IMR-90 (cell line): ENCODE data around the gene VPS35L. TPM values are rescaled to one million over a fixed set of nuclear protein-coding genes. Genes with fewer than 3 reads are reported as not detected.
A peak's percentile ranks its signal among the peaks of the same experiment; 100 is the strongest.

ENCODE experiments used
- ATAC-seq: fragments of 200-7000 bp; cut with Tn5 transposase; 2 replicates; pipeline ENCODE4 v1.9.1; 2020; ENCODE audit warnings: low read depth, mild to moderate bottlenecking, moderate library complexity
- BruUV-seq: library from RNA; stranded (reverse); fragments of 400-500 nt; replicated peaks from 2 replicates; lab custom pipeline; 2021; lab: Mats Ljungman, UMichigan
- CTCF ChIA-PET: fragments of 300-600 bp; formaldehyde crosslinking; extraction: SDS; loops from one replicate; lab custom pipeline; 2021; ENCODE audit warnings: antibody characterized with exemption; lab: Yijun Ruan, JAX
- POLR2A ChIA-PET: fragments of 300-600 bp; sonication (Branson Sonifier 250); formaldehyde crosslinking; loops from one replicate; lab custom pipeline; 2022; ENCODE audit warnings: antibody characterized with exemption; ENCODE audit not compliant: unreplicated experiment; lab: Charles Lee
- DNase-seq: peaks from one replicate; pipeline ENCODE4 v3.0.0; 2013
- H2AFZ ChIP-seq: replicated peaks from 2 replicates; pipeline ENCODE3; 2013; ENCODE audit warnings: low read length, mild to moderate bottlenecking; ENCODE audit not compliant: poor library complexity
- H2AK5ac ChIP-seq: 2 replicates; pipeline ENCODE4 v1.6.1; 2013; ENCODE audit warnings: low read depth, low read length, inconsistent platforms
- H2AK9ac ChIP-seq: replicated peaks from 2 replicates; pipeline ENCODE3; 2013; ENCODE audit warnings: mild to moderate bottlenecking, low read depth, low read length, moderate library complexity; ENCODE audit not compliant: poor library complexity
- H2BK120ac ChIP-seq: 2 replicates; pipeline ENCODE4 v1.6.1; 2013; ENCODE audit warnings: low read depth, low read length, inconsistent platforms
- H2BK15ac ChIP-seq: 3 replicates; pipeline ENCODE4 v1.6.1; 2013; ENCODE audit warnings: low read depth, low read length, inconsistent platforms
- H2BK20ac ChIP-seq: 2 replicates; pipeline ENCODE4 v1.6.1; 2013; ENCODE audit warnings: low read depth, mild to moderate bottlenecking, inconsistent platforms, low read length, moderate library complexity
- H2BK5ac ChIP-seq: 2 replicates; pipeline ENCODE4 v1.6.1; 2013; ENCODE audit warnings: mild to moderate bottlenecking, low read depth, low read length, inconsistent platforms; ENCODE audit not compliant: poor library complexity, severe bottlenecking
- H3K14ac ChIP-seq: replicated peaks from 2 replicates; pipeline ENCODE4 v1.6.1; 2013; ENCODE audit warnings: low read depth, low read length, inconsistent platforms
- H3K18ac ChIP-seq: 2 replicates; pipeline ENCODE4 v1.6.1; 2013; ENCODE audit warnings: low read depth, low read length, control low read depth
- H3K23ac ChIP-seq: 2 replicates; pipeline ENCODE4 v1.6.1; 2013; ENCODE audit warnings: low read depth, low read length, inconsistent platforms
- H3K27ac ChIP-seq: 2 replicates; pipeline ENCODE4 v1.5.1; 2013; ENCODE audit warnings: mild to moderate bottlenecking, control low read depth, low read length; ENCODE audit not compliant: insufficient read depth
- H3K27me3 ChIP-seq: 2 replicates; pipeline ENCODE4 v1.6.1; 2013; ENCODE audit warnings: low read length; ENCODE audit not compliant: control insufficient read depth, insufficient read depth
- H3K36me3 ChIP-seq: 2 replicates; pipeline ENCODE4 v1.6.1; 2013; ENCODE audit warnings: low read length, mixed read lengths; ENCODE audit not compliant: control insufficient read depth, insufficient read depth
- H3K4ac ChIP-seq: 2 replicates; pipeline ENCODE4 v1.6.1; 2013; ENCODE audit warnings: low read depth, low read length, inconsistent platforms
- H3K4me1 ChIP-seq: 2 replicates; pipeline ENCODE4 v1.6.1; 2013; ENCODE audit warnings: low read length, mixed read lengths; ENCODE audit not compliant: control insufficient read depth, insufficient read depth
- H3K4me2 ChIP-seq: 2 replicates; pipeline ENCODE4 v1.6.1; 2013; ENCODE audit warnings: low read depth, mild to moderate bottlenecking, control low read depth, low read length, moderate library complexity
- H3K4me3 ChIP-seq: 2 replicates; pipeline ENCODE4 v1.5.1; 2013; ENCODE audit warnings: low read depth, mild to moderate bottlenecking, control low read depth, low read length, moderate library complexity; ENCODE audit not compliant: insufficient read depth
- H3K56ac ChIP-seq: 2 replicates; pipeline ENCODE4 v1.6.1; 2013; ENCODE audit warnings: low read length, inconsistent platforms; ENCODE audit not compliant: insufficient read depth; ENCODE audit errors: extremely low read depth
- H3K79me1 ChIP-seq, 2 experiments: 2 replicates each; pipeline ENCODE4 v1.6.1; 2013; ENCODE audit warnings: low read length in 2 of 2, inconsistent platforms in 1 of 2, low read depth in 1 of 2
- H3K9ac ChIP-seq: 2 replicates; pipeline ENCODE4 v1.6.1; 2013; ENCODE audit warnings: low read depth, low read length, control low read depth
- H3K9me1 ChIP-seq: 2 replicates; pipeline ENCODE4 v1.6.1; 2013; ENCODE audit warnings: low read length, inconsistent platforms; ENCODE audit not compliant: insufficient read depth
- H3K9me3 ChIP-seq: 2 replicates; pipeline ENCODE4 v1.6.1; 2013; ENCODE audit warnings: low read length; ENCODE audit not compliant: control insufficient read depth, insufficient read depth
- H4K20me1 ChIP-seq: 2 replicates; pipeline ENCODE4 v1.6.1; 2013; ENCODE audit warnings: low read length, inconsistent platforms; ENCODE audit not compliant: insufficient read depth
- H4K5ac ChIP-seq: 2 replicates; pipeline ENCODE4 v1.6.1; 2013; ENCODE audit warnings: mild to moderate bottlenecking, low read depth, low read length, control low read depth
- H4K8ac ChIP-seq, 2 experiments: 2 replicates each; pipeline ENCODE4 v1.6.1; 2013; ENCODE audit warnings: low read depth in 2 of 2, low read length in 2 of 2, control low read depth in 1 of 2, inconsistent platforms in 1 of 2
- H4K91ac ChIP-seq: 2 replicates; pipeline ENCODE4 v1.6.1; 2013; ENCODE audit warnings: low read depth, low read length, inconsistent platforms; ENCODE audit not compliant: insufficient read depth
- BHLHE40 ChIP-seq: fragments of 150-350 bp; IDR thresholded peaks from 2 replicates; pipeline ENCODE4 v1.6.1; 2016; ENCODE audit warnings: mild to moderate bottlenecking, low read depth, low read length
- CEBPB ChIP-seq: IDR thresholded peaks from 2 replicates; pipeline ENCODE4 v1.6.1; 2012; ENCODE audit warnings: low read depth, low read length, improper control_type of control experiment
- CHD1 ChIP-seq: IDR thresholded peaks from 2 replicates; pipeline ENCODE4 v1.6.1; 2012; ENCODE audit warnings: low read depth, low read length, improper control_type of control experiment
- ELK1 ChIP-seq: fragments of 150-350 bp; IDR thresholded peaks from 2 replicates; pipeline ENCODE4 v1.6.1; 2016; ENCODE audit warnings: low read depth, mild to moderate bottlenecking, low read length, moderate library complexity, borderline replicate concordance
- FOS ChIP-seq: fragments of 150-350 bp; IDR thresholded peaks from 2 replicates; pipeline ENCODE4 v1.6.1; 2016; ENCODE audit warnings: low read depth, low read length
- MAFK ChIP-seq: IDR thresholded peaks from 2 replicates; pipeline ENCODE4 v1.6.1; 2012; ENCODE audit warnings: low read depth, low read length, improper control_type of control experiment
- MAZ ChIP-seq: IDR thresholded peaks from 2 replicates; pipeline ENCODE4 v1.6.1; 2012; ENCODE audit warnings: low read depth, mild to moderate bottlenecking, low read length, improper control_type of control experiment, moderate library complexity, borderline replicate concordance
- MXI1 ChIP-seq: IDR thresholded peaks from 2 replicates; pipeline ENCODE4 v1.6.1; 2012; ENCODE audit warnings: low read depth, mild to moderate bottlenecking, low read length, moderate library complexity, borderline replicate concordance
- NFE2L2 ChIP-seq: fragments of 150-350 bp; IDR thresholded peaks from 2 replicates; pipeline ENCODE4 v1.6.1; 2016; ENCODE audit warnings: low read depth, mild to moderate bottlenecking, low read length
- POLR2A ChIP-seq: IDR thresholded peaks from 2 replicates; pipeline ENCODE4 v1.6.1; 2012; ENCODE audit warnings: mild to moderate bottlenecking, low read depth, low read length
- RAD21 ChIP-seq: IDR thresholded peaks from 2 replicates; pipeline ENCODE4 v1.6.1; 2012; ENCODE audit warnings: low read length, improper control_type of control experiment
- RCOR1 ChIP-seq: IDR thresholded peaks from 2 replicates; pipeline ENCODE4 v1.6.1; 2012; ENCODE audit warnings: mild to moderate bottlenecking, low read length, improper control_type of control experiment; ENCODE audit not compliant: insufficient replicate concordance
- RFX5 ChIP-seq: IDR thresholded peaks from 2 replicates; pipeline ENCODE4 v1.8.0; 2012; ENCODE audit warnings: low read depth, mild to moderate bottlenecking, low read length, moderate library complexity
- SMC3 ChIP-seq: fragments of 150-350 bp; IDR thresholded peaks from 2 replicates; pipeline ENCODE4 v1.6.1; 2016; ENCODE audit warnings: low read depth, mild to moderate bottlenecking, antibody characterized with exemption, low read length, moderate library complexity
- USF2 ChIP-seq: fragments of 150-350 bp; IDR thresholded peaks from 2 replicates; pipeline ENCODE4 v1.6.1; 2017; ENCODE audit warnings: mild to moderate bottlenecking, antibody characterized with exemption, low read length, low read depth
- WGBS, 2 experiments: methylation state at CpG; one replicate each; pipeline versions ENCODE4 v1.1.5 to v1.1.7; 2013; ENCODE audit warnings: missing lambda C conversion rate in 2 of 2; ENCODE audit not compliant: insufficient read length in 1 of 2; ENCODE audit errors: extremely low coverage in 2 of 2; 5-methylcytosine and 5-hydroxymethylcytosine counted together
- dilution Hi-C: fragments of 300-500 bp; cut with HindIII; formaldehyde crosslinking; loops from one replicate; pipeline ENCODE4 v1.14.3; 2018; ENCODE audit warnings: low sequenced_read_pairs; ENCODE audit not compliant: unreplicated experiment
- in situ Hi-C: fragments of 300-500 bp; cut with MboI; formaldehyde crosslinking; loops from 3 replicates; pipeline ENCODE4 v1.14.3; 2019; ENCODE audit warnings: low sequenced_read_pairs, inconsistent platforms, mixed read lengths
- intact Hi-C: fragments of 100-400 bp; cut with micrococcal nuclease; formaldehyde crosslinking; loops from 2 replicates; pipeline ENCODE4 v1.10.0; 2022
- polyA plus RNA-seq, 3 experiments: library from polyadenylated mRNA; depleted of rRNA; stranded (reverse); fragments of >200 nt; gene quantifications; 2 replicates each; pipeline ENCODE4 v1.2.3, GENCODE V29; 2012; ENCODE audit warnings: low replicate concordance in 1 of 3
- total RNA-seq: library from RNA; depleted of rRNA; stranded (reverse); fragments of >200 nt; gene quantifications from 2 replicates; pipeline ENCODE4 v1.2.3, GENCODE V29; 2012
- TF ChIP-seq, protein P1 (sequence below): conservative IDR thresholded peaks from 2 replicates; pipeline ENCODE4 v1.5.1; 2012; ENCODE audit warnings: mild to moderate bottlenecking, low read depth, low read length, improper control_type of control experiment

VPS35L gene
- total and polyA plus RNA-seq, 2 of the 4 experiments (the other 2 are of a cell fraction): 28.0 to 40.1 TPM

DNA sequence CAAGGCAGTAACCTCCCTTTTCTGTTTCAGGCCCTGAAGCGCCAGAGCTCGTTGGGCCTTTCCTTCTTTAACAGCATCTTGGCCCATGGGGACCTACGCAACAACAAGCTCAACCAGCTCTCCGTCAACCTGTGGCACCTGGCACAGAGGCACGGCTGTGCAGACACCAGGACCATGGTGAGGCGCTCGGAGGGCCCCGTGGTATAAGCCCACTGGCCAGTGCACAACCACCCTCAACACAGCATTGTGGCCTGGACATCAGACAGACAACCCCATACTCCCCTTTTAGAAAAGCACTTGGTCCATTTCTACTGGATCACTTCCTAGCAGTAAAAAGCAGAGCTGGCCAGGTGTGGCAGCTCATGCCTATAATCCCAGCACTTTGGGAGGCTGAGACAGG, 144.0 kb downstream of the VPS35L start:
- no peaks in the 10 kb centered on the region for H3K27me3 ChIP-seq
- no TSS peak for BruUV-seq
- H3K18ac ChIP-seq: no peak overlapping the region
- POLR2A ChIA-PET: interaction anchor here (0.5 kb wide), 1 partner anchor 688 kb away, joined by 3 read pairs; no protein-coding TSS in a partner anchor
- peaks cover 39% of the 10 kb centered on the region for H3K36me3 ChIP-seq
- in situ Hi-C loops (no loop called here), dilution Hi-C loops (no loop called here), intact Hi-C loops (no loop called here)
- 100% methylated on average over 1 of the region's 8 CpGs; no CpG with 5 or more reads in 1 of the 2 experiments for WGBS, 2 experiments
- no peak overlapping the region for H3K23ac ChIP-seq
- DNase-seq: no peak
- TF ChIP-seq, protein P1, sequence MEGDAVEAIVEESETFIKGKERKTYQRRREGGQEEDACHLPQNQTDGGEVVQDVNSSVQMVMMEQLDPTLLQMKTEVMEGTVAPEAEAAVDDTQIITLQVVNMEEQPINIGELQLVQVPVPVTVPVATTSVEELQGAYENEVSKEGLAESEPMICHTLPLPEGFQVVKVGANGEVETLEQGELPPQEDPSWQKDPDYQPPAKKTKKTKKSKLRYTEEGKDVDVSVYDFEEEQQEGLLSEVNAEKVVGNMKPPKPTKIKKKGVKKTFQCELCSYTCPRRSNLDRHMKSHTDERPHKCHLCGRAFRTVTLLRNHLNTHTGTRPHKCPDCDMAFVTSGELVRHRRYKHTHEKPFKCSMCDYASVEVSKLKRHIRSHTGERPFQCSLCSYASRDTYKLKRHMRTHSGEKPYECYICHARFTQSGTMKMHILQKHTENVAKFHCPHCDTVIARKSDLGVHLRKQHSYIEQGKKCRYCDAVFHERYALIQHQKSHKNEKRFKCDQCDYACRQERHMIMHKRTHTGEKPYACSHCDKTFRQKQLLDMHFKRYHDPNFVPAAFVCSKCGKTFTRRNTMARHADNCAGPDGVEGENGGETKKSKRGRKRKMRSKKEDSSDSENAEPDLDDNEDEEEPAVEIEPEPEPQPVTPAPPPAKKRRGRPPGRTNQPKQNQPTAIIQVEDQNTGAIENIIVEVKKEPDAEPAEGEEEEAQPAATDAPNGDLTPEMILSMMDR: no peak
- TF ChIP-seq MAFK (no peak), RAD21 (no peak), CHD1 (no peak), SMC3 (no peak), POLR2A (no peak), MAZ (no peak), NFE2L2 (no peak), CEBPB (no peak), ELK1 (no peak), MXI1 (no peak), FOS (no peak), USF2 (no peak), RCOR1 (no peak), RFX5 (no peak), BHLHE40 (no peak)
- no peak overlapping the region for H4K8ac ChIP-seq
- no peak overlapping the region for H3K4me3 ChIP-seq
- no peak overlapping the region for H4K5ac ChIP-seq
- H2BK120ac ChIP-seq: no peak overlapping the region
- no peak overlapping the region for H3K27ac ChIP-seq
- no peak overlapping the region for H3K4me2 ChIP-seq
- H2BK20ac ChIP-seq: no peak overlapping the region
- peaks cover 24 to 48% of the 10 kb centered on the region in 2 experiments for H3K79me1 ChIP-seq
- H3K9me3 ChIP-seq: no peaks in the 10 kb centered on the region
- H3K14ac ChIP-seq: 0 out of 2 replicates have a peak overlapping the region, but pooled peaks have one; percentile 14
- CTCF ChIA-PET: interaction anchor here (1.0 kb wide), 1 partner anchor 18 kb away, joined by 3 read pairs; no protein-coding TSS in a partner anchor
- no peak overlapping the region for H4K91ac ChIP-seq
- no peak for ATAC-seq
- H2BK15ac ChIP-seq: no peak overlapping the region
- peaks cover 26% of the 10 kb centered on the region for H3K9me1 ChIP-seq
- H2AK5ac ChIP-seq: no peak overlapping the region
- no peak overlapping the region for H3K9ac ChIP-seq
- no peak overlapping the region for H2AFZ ChIP-seq
- no peak overlapping the region for H2BK5ac ChIP-seq
- no peak overlapping the region for H3K56ac ChIP-seq
- H3K4ac ChIP-seq: peak overlapping the region; percentile 15; the same call in 1 of the 2 replicates
- H2AK9ac ChIP-seq: no peak overlapping the region
- H3K4me1 ChIP-seq: peaks cover 17% of the 10 kb centered on the region
- H4K20me1 ChIP-seq: no peaks in the 10 kb centered on the region
